Breast epithelium (tissue), 4 donors: Measurements from ENCODE around the gene RSBN1. TPM values are rescaled to one million over a fixed set of nuclear protein-coding genes. Genes with fewer than 3 reads are reported as not detected.

Experiments
- DNase-seq, 2 donors: peaks; one replicate each; pipeline ENCODE4 v3.0.0-alpha.2; 2019; ENCODE audit warnings: low spot score in 2 of 2
- H3K27ac ChIP-seq, 2 donors: fragments of 200-600 bp; sonication (generic) in 1 of 2; one replicate each; pipeline ENCODE4 v1.5.1; 2016 to 2019; ENCODE audit warnings: mild to moderate bottlenecking in 1 of 2
- H3K27me3 ChIP-seq, 2 donors: fragments of 200-600 bp; sonication (generic) in 1 of 2; one replicate each; pipeline versions ENCODE4 v1.5.1 to v1.6.0; 2017 to 2019; ENCODE audit warnings: control low read depth in 1 of 2, mild to moderate bottlenecking in 1 of 2
- H3K36me3 ChIP-seq: fragments of 200-600 bp; one replicate; pipeline ENCODE4 v1.5.1; 2019
- H3K4me1 ChIP-seq, 2 donors: fragments of 200-600 bp; sonication (generic); one replicate each; pipeline ENCODE4 v1.5.1; 2016 to 2019; ENCODE audit warnings: control low read depth in 1 of 2
- H3K4me3 ChIP-seq, 3 donors: fragments of 200-600 bp; sonication (generic); 1 replicate in 2 of 3; 2 replicates in 1 of 3; pipeline ENCODE4 v1.5.1; 2016 to 2019; ENCODE audit warnings: mild to moderate bottlenecking in 3 of 3, moderate library complexity in 2 of 3
- H3K9me3 ChIP-seq, 2 donors: fragments of 200-600 bp; sonication (generic) in 1 of 2; one replicate each; pipeline ENCODE4 v1.5.1; 2016 to 2019; ENCODE audit warnings: control low read depth in 1 of 2
- CTCF ChIP-seq, 3 donors: fragments of 450-650 bp; IDR thresholded peaks; one replicate each; pipeline ENCODE4 v1.5.1; 2016 to 2017; ENCODE audit warnings: antibody characterized with exemption in 3 of 3, mild to moderate bottlenecking in 3 of 3, moderate library complexity in 3 of 3
- POLR2A ChIP-seq: fragments of 450-650 bp; IDR thresholded peaks from one replicate; pipeline ENCODE4 v1.6.1; 2016; ENCODE audit warnings: antibody characterized with exemption, mild to moderate bottlenecking, moderate library complexity
- POLR2AphosphoS5 ChIP-seq, 3 donors: sonication (generic); formaldehyde crosslinking; IDR thresholded peaks; one replicate each; pipeline ENCODE4 v1.6.1; 2017; ENCODE audit warnings: antibody characterized with exemption in 3 of 3
- intact Hi-C: fragments of 100-400 bp; cut with DNase I; formaldehyde crosslinking; loops from one replicate; pipeline ENCODE4 v1.15.1; 2023; ENCODE audit warnings: low total_unique reads
- total RNA-seq, 3 donors: library from RNA; depleted of rRNA; stranded (reverse); fragments of >200 nt; gene quantifications; one replicate each; pipeline ENCODE4 v1.1.0, GENCODE V29; 2016

RSBN1 gene
- total RNA-seq, 3 donors from 2014 or later, result 25.1 to 41.3 (median 28.2) TPM

DNA sequence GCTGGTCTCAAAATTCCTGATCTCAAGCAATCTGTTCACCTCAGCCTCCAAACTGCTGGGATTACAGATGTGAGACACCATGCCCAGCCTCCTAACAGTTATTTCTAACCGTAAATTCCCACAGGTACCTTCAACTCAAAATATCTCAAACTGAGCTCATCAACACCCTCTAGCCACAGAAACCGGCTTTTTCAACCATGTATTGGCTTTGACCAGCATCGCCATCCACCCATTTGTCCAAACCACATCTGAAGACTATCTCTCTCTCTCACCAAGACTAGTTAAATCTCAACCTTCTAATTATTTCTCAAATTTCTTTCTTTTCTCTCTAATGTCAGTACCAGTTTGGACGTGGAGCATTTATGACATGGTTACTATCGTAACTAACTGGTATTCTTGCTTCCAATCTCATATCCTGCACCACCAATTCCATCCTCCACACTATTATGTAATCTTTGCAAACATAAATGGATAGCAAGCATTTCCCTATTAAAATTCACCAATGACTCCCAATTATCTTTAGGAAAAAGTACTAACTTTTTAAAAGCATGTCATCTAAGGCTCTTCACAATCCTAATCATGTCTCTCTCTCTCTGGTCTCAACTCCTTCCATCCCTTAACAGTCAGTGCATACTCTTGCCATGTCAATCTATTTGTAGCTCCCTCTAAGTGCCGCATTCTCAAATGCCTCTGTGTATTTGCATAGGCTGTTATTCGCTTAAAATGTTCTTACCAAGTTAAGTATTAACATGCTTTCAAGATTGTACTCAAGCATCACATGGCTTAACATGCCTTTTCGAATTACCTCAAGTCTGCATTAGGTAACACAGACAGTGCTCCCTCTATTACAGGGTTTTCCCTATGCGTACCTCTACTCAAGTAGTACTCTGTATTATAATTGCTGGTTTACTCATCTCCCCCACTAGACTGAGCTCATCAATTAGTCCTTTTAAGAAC is 18.1 kb downstream of the RSBN1 start:
- DNase-seq, result no peak
- intact Hi-C loops, result no loop called here
- H3K4me1 ChIP-seq, result no peaks in the 10 kb centered on the region
- no peak overlapping the region for H3K27ac ChIP-seq
- H3K4me3 ChIP-seq, result no peak overlapping the region
- TF ChIP-seq POLR2A (no peak), POLR2AphosphoS5 (IDR thresholded peaks at IDR 0.05) (no peak), CTCF (IDR thresholded peaks at IDR 0.05) (no peak)
- no peaks in the 10 kb centered on the region for H3K9me3 ChIP-seq
- H3K27me3 ChIP-seq, result no peaks in the 10 kb centered on the region
- no peaks in the 10 kb centered on the region for H3K36me3 ChIP-seq

DNA sequence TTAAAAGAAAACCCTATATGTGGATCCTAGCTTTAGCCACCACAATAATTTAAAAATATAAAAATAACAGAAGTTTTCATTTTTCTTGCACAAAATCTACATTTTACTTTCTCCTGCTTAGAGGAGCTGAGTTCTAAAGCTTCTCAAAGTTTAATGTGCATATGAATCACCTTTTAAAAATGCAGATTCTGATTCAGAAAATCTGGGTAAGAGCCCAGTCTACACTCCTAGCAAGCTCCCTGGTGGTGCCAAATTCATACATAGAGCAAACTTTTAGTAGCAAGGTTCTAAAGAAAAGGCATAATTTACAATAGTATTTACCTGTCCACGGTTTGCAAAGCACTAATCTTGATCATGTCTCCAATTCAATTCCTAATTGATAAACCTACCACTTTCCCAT is 19.3 kb downstream of the RSBN1 start:
- TF ChIP-seq CTCF (IDR thresholded peaks at IDR 0.05), result no peak
- no peak for TF ChIP-seq POLR2AphosphoS5 (IDR thresholded peaks at IDR 0.05)
- TF ChIP-seq POLR2A, result no peak
- no peak for DNase-seq
- intact Hi-C loops, result no loop called here
- no peak overlapping the region for H3K4me3 ChIP-seq
- no peaks in the 10 kb centered on the region for H3K36me3 ChIP-seq
- H3K4me1 ChIP-seq, result no peaks in the 10 kb centered on the region
- no peak overlapping the region for H3K27ac ChIP-seq
- no peaks in the 10 kb centered on the region for H3K27me3 ChIP-seq
- no peaks in the 10 kb centered on the region for H3K9me3 ChIP-seq

GRCh38 chr1:113792471-113792870 is 19.8 kb downstream of the RSBN1 start:
- intact Hi-C loops, result no loop called here
- H3K27me3 ChIP-seq, result no peaks in the 10 kb centered on the region
- no peak overlapping the region for H3K4me3 ChIP-seq
- H3K27ac ChIP-seq, result no peak overlapping the region
- DNase-seq, result no peak
- TF ChIP-seq POLR2A, result no peak
- no peak for TF ChIP-seq CTCF (IDR thresholded peaks at IDR 0.05)
- no peak for TF ChIP-seq POLR2AphosphoS5 (IDR thresholded peaks at IDR 0.05)
- H3K36me3 ChIP-seq, result no peaks in the 10 kb centered on the region
- no peaks in the 10 kb centered on the region for H3K9me3 ChIP-seq
- H3K4me1 ChIP-seq, result no peaks in the 10 kb centered on the region

DNA sequence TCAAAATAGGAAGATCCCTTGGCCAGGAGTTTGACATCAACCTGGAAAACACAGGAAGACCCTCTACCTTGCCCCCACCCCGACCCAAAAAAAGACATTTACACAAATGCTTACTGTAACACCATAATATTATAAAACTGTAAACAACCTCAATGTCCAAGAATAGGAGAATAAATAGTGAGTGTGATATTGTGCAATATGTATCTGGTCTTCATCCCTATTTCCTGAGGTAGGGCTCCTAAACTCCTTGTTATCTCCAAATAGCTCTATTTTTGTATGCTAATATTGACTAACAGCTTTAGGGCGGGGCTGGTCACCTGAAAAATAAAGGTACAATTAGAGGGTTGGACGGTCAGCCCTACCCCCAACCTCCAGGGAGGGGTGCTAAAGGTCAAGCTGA is 23.5 kb downstream of the RSBN1 start:
- intact Hi-C loops, result no loop called here
- Histone ChIP-seq H3K9me3 (no peaks in the 10 kb centered on the region), H3K4me1 (no peaks in the 10 kb centered on the region), H3K27me3 (no peaks in the 10 kb centered on the region), H3K27ac (no peak overlapping the region), H3K4me3 (no peak overlapping the region), H3K36me3 (no peaks in the 10 kb centered on the region)
- DNase-seq, result no peak
- TF ChIP-seq POLR2A (no peak), CTCF (IDR thresholded peaks at IDR 0.05) (no peak), POLR2AphosphoS5 (IDR thresholded peaks at IDR 0.05) (no peak)

DNA sequence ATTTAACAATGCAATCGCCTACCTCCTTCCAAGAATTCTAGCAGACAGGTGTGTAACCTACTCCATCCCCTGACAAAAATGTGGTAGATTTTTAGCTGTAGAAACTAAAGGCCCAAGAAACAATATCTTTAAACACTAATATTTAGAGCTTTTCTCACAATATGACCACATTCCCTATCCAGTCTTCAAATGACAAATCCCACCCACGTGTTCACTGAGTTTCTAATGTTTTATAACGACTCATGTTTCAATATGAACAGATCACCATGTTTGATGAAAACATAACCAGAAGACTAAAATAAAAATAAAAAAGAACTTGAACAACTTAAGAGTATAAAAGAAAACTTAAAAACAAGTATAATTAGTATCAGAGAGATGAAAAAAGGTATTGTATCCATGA is 24.6 kb downstream of the RSBN1 start:
- H3K36me3 ChIP-seq, result no peaks in the 10 kb centered on the region
- no peak for DNase-seq
- H3K4me3 ChIP-seq, result no peak overlapping the region
- intact Hi-C loops, result no loop called here
- TF ChIP-seq POLR2AphosphoS5 (IDR thresholded peaks at IDR 0.05), result no peak
- TF ChIP-seq CTCF (IDR thresholded peaks at IDR 0.05), result no peak
- TF ChIP-seq POLR2A, result no peak
- H3K27ac ChIP-seq, result no peak overlapping the region
- no peaks in the 10 kb centered on the region for H3K27me3 ChIP-seq
- H3K4me1 ChIP-seq, result peaks cover 0 to 5% of the 10 kb centered on the region in 2 donors
- H3K9me3 ChIP-seq, result no peaks in the 10 kb centered on the region
